ENCODE measurements around the gene UBE2L5.

The UBE2L5 gene

GRCh38 chr13:30406779-30407416, 15.4 kb upstream of the UBE2L5 start:
- DNase-seq (ENCODE audit: low spot score), result no peak

DNA sequence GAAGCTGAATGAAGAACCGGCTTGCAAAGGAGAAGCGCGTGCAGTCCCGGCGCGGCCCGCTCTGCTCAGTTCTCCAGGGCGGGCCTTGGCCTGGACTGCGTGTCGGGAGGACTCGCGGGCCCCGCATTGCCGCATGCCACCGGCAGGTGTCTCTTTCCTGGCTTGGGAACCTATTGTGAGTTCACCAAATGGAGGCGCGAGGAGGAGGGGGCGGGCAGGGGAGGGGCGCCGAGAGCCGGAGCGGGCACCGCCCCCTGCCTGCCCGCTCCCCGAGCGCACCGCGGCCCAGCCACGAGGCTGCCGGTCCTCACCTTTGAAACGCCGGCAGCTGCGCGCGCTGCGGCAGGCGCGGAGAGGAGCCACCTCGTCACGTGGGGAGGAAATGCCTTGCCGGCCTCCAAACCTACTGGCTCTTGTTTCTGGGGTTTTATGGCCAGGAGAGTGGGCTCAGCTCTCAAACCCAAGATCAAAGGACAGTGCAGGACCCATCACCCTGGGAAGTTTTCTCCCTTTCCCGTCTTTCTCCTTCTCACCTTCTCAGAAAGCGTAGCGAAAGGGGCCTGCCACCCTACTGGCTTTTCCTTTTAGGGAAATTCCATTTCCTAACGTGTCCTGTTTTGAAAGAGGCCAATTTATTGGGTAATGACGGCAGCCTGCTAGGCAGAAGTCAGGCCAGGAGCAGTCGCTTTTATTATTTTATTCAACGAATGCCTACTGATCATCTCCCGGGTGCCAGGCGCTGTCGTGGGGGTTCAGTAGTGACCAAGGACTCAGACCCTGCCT, 13.8 kb upstream of the UBE2L5 start:
- peak; percentile 86 for DNase-seq (ENCODE audit: low spot score)

GRCh38 chr13:30409886-30410704, 12.2 kb upstream of the UBE2L5 start:
- no peak for DNase-seq (ENCODE audit: low spot score)

DNA sequence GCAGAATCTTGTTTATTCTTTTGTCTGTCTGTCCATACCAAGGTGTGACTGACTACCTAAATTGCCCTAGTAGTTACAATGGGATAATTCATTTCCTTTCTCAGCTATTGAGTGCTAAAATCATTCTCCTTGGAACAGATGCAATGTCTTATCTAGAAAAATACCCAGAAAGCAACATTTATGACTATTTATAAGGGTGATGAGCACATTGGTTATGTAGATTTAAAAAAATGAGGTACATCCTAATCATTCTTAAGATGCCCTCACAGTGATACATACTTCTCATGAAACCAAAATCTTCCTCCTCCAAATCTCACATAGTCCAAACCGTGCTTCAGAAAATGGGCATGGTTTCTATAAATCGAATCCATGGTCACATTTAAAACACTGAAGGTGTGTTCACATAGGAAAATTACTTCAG, 11.6 kb upstream of the UBE2L5 start:
- DNase-seq (ENCODE audit: low spot score), result no peak

DNA sequence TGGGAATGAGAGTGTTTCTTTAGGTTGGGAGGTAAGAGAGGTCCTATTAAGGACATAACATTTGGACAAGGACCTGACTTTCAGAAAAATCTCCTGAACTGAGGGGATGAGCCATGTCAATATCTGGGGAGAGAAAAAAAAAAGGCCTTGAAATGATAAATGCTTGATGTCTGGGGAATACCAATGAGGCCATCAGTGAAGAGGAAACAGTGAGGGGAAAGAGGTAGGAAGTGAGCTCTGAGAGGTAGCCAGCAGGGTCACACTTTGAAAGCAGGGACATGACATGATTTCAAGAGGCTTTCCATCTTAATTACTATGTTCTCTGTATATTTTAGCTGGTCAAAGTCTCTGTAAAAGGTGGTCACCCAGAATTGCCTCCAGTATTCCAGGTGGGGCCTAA, 9.9 kb upstream of the UBE2L5 start:
- DNase-seq (ENCODE audit: low spot score), result no peak

DNA sequence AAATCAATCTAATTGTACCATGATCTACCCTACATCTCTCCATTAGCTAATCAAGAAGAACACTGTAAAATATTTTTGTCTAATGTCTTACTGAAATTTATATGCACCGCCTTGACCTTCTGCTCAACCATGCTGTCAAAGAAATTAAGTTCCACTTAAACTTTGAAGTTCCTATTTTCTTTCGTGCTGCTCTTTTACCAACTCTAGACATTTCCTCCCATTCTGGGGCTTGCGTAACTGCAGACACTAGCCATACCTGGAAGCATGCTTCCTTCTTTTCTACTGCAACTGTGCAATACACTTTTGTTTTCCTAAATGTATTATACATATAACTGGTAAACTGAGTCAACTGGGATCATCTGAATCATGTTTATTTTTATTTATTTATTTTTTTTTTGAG, 8.5 kb upstream of the UBE2L5 start:
- DNase-seq (ENCODE audit: low spot score), result no peak

DNA sequence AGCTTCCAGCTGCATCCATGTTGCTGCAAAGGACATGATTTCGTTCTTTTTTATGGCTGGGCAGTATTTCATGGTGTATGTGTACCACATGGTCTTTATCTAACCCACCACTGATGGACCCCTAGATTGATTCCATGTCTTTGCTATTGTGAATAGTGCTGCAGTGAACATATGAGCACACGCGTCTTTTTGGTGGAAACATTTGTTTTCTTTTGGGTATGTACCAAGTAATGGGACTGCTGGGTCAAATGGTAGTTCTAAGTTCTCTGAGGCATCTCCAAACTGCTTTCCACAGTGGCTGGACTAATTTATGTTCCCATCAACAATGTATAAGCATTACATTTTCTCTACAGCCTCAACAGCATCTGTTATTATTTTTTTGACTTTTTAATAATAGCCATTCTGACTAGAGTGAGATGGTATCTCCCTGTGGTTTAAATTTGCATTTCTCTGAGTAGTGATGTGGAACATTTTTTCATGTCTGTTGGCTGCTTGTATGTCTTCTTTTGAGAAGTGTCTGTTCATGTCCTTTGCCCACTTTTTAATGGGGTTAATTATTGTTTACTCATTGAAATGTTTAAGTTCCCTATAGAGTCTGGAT, 6.8 kb upstream of the UBE2L5 start:
- DNase-seq (ENCODE audit: low spot score), result no peak

- DNase-seq (ENCODE audit: low spot score), result no peak
Measured at GRCh38 chr13:30416471-30416870, 5.8 kb upstream of the UBE2L5 start.

- DNase-seq (ENCODE audit: low spot score), result no peak
Measured at GRCh38 chr13:30418075-30418716, 4.1 kb upstream of the UBE2L5 start.

- no peak for DNase-seq (ENCODE audit: low spot score)
Measured at GRCh38 chr13:30418717-30419459, 3.4 kb upstream of the UBE2L5 start.

- peak; percentile 56 for DNase-seq (ENCODE audit: low spot score)
Measured at GRCh38 chr13:30421093-30422053, 920 bp upstream of the UBE2L5 start.

GRCh38 chr13:30423891-30424290, 1.6 kb downstream of the UBE2L5 start:
- DNase-seq (ENCODE audit: low spot score), result no peak

DNA sequence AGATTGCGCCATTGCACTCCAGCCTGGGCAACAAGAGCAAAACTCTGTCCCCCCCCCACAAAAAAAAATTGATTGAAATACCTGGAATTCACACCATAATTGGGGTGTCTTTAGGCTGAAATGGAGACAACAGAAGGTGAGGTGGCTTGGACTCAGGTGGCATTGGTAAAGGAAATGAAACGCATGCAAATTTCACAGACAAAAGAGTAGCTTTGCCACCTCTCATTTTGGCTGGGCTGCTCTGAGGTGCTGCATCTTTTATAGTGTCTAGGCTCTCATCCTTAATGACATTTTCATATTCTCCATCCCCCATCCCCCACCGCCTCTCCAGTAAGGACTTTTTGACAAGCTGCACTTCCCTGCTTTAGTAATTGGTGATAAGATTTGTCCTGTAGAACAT, 6.9 kb downstream of the UBE2L5 start:
- no peak for DNase-seq (ENCODE audit: low spot score)

GRCh38 chr13:30429721-30430694, 7.7 kb downstream of the UBE2L5 start:
- DNase-seq (ENCODE audit: low spot score), result no peak

GRCh38 chr13:30431269-30431940, 9.1 kb downstream of the UBE2L5 start:
- no peak for DNase-seq (ENCODE audit: low spot score)

DNA sequence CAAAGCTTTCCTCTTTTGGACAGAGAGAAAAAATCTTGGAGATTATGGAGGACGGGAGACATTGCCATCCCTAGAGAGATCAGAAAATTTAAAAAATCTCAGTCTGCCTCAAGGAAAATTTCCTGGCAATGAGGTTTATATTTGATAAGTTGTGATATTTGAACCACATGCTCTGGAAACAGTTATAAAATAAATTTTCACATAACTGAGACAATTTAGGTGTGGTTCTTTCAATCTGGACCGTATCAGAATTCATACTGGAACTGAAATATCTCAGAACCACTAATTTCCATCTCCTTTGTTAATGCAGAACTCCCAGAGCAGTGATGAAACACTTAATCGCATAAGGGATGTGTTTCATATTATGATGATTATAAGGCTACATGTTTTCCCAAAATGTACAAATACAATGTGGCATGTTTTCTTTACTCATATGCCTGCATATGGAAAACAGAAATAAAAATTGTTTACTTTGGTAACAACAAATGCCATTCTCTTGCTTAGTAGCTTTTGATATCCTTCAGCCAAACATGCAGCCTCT, 13.7 kb downstream of the UBE2L5 start:
- no peak for DNase-seq (ENCODE audit: low spot score)

GRCh38 chr13:30437177-30437576, 14.9 kb downstream of the UBE2L5 start:
- no peak for DNase-seq (ENCODE audit: low spot score)

DNA sequence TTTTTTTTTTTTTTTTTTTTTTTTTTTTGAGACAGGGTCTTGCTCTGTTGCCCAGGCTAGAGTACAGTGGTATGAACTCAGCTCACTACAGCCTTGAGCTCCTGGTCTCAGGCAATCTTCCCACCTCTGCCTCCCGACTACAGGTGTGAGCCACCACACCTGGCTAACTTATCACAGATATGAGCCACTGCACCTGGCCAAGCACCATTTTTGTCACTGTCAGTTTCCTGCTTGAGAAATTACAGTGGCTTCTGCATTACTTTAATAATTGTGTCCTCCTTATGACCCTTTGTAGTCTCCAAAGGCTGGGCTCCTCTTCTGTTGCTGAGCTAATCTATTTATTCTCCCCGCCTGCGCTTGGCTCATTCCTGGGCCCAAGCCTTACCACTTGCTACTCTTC, 16.0 kb downstream of the UBE2L5 start:
- no peak for DNase-seq (ENCODE audit: low spot score)

All from pons (tissue), 1 donor.